KOPT-K1 (cell line): Measurements from ENCODE around the gene ZNF658.
"Not testable (repeated sequence)": the region's sequence is repeated elsewhere in the genome, so short reads cannot be mapped to it uniquely, and the experiment has no call there.

Experiments used
- H3K27ac ChIP-seq: fragments of 200-600 bp; sonication (generic); 2 replicates; pipeline ENCODE4 v1.5.1; 2016; ENCODE audit warnings: antibody characterized with exemption, mild to moderate bottlenecking, low read depth, low read length; ENCODE audit not compliant: poor library complexity, severe bottlenecking
- H3K36me3 ChIP-seq: fragments of 200-600 bp; sonication (generic); 2 replicates; pipeline ENCODE4 v1.5.1; 2017; ENCODE audit warnings: antibody characterized with exemption, mild to moderate bottlenecking, low read length, moderate library complexity; ENCODE audit not compliant: insufficient read depth
- H3K9me3 ChIP-seq: fragments of 200-600 bp; sonication (generic); 2 replicates; pipeline ENCODE4 v1.5.1; 2017; ENCODE audit warnings: antibody characterized with exemption, low read length, mild to moderate bottlenecking; ENCODE audit not compliant: insufficient read depth, poor library complexity, severe bottlenecking

The ZNF658 gene

GRCh38 chr9:66900490-66901131 is at the start of gene ZNF658:
Gene ZNF658, plus strand, starts transcription at chr9:66900725. Its CDS starts 2,837 bp downstream, at chr9:66903562.
- H3K27ac ChIP-seq = peak within 1 kb of the TSS; percentile 28
- not testable (repeated sequence) for H3K36me3 ChIP-seq, H3K9me3 ChIP-seq

- not testable (repeated sequence) for H3K9me3 ChIP-seq, H3K27ac ChIP-seq, H3K36me3 ChIP-seq
Observed at GRCh38 chr9:66861732-66862131, 38.8 kb upstream of the ZNF658 start.

- H3K9me3 ChIP-seq, H3K36me3 ChIP-seq, H3K27ac ChIP-seq: not testable (repeated sequence)
Observed at GRCh38 chr9:66868660-66869059, 31.9 kb upstream of the ZNF658 start.

- H3K27ac ChIP-seq, H3K9me3 ChIP-seq, H3K36me3 ChIP-seq: not testable (repeated sequence)
Observed at GRCh38 chr9:66880605-66881004, 19.9 kb upstream of the ZNF658 start.

GRCh38 chr9:66881847-66882246 is 18.7 kb upstream of the ZNF658 start:
- H3K9me3 ChIP-seq, H3K27ac ChIP-seq, H3K36me3 ChIP-seq: not testable (repeated sequence)

- H3K9me3 ChIP-seq, H3K36me3 ChIP-seq, H3K27ac ChIP-seq: not testable (repeated sequence)
Observed at GRCh38 chr9:66890334-66890733, 10.2 kb upstream of the ZNF658 start.

- H3K9me3 ChIP-seq, H3K36me3 ChIP-seq: not testable (repeated sequence)
- H3K27ac ChIP-seq = peak overlapping the region; percentile 28
Observed at GRCh38 chr9:66901141-66901540, 616 bp downstream of the ZNF658 start.

- not testable (repeated sequence) for H3K27ac ChIP-seq, H3K9me3 ChIP-seq, H3K36me3 ChIP-seq
Observed at GRCh38 chr9:66909560-66909959, 9.0 kb downstream of the ZNF658 start.

GRCh38 chr9:66920072-66920471 is 19.5 kb downstream of the ZNF658 start:
- H3K27ac ChIP-seq, H3K9me3 ChIP-seq, H3K36me3 ChIP-seq: not testable (repeated sequence)

- H3K36me3 ChIP-seq, H3K9me3 ChIP-seq, H3K27ac ChIP-seq: not testable (repeated sequence)
Observed at GRCh38 chr9:66936194-66936870, 35.8 kb downstream of the ZNF658 start.

- H3K36me3 ChIP-seq, H3K9me3 ChIP-seq, H3K27ac ChIP-seq: not testable (repeated sequence)
Observed at GRCh38 chr9:66937662-66938061, 37.1 kb downstream of the ZNF658 start.

GRCh38 chr9:66938322-66938721 is 37.8 kb downstream of the ZNF658 start:
- H3K27ac ChIP-seq, H3K36me3 ChIP-seq, H3K9me3 ChIP-seq: not testable (repeated sequence)

- H3K36me3 ChIP-seq, H3K27ac ChIP-seq, H3K9me3 ChIP-seq: not testable (repeated sequence)
Observed at GRCh38 chr9:66939878-66940830, 39.6 kb downstream of the ZNF658 start.

GRCh38 chr9:66942400-66943155 is 42.1 kb downstream of the ZNF658 start:
- H3K36me3 ChIP-seq, H3K9me3 ChIP-seq, H3K27ac ChIP-seq: not testable (repeated sequence)

GRCh38 chr9:66952576-66952975 is 52.1 kb downstream of the ZNF658 start:
- H3K36me3 ChIP-seq, H3K27ac ChIP-seq, H3K9me3 ChIP-seq: not testable (repeated sequence)
